ENCODE data around the gene CFAP73.
"Not testable (repeated sequence)": the region's sequence is repeated elsewhere in the genome, so short reads cannot be mapped to it uniquely, and the experiment has no call there.

CFAP73 gene

GRCh38 chr12:113149361-113150150, at the start of gene CFAP73:
TSS of gene CFAP73 (plus strand) at chr12:113149724. CDS start at chr12:113149858, 134 bp downstream.
- DNase-seq: no peak

DNA sequence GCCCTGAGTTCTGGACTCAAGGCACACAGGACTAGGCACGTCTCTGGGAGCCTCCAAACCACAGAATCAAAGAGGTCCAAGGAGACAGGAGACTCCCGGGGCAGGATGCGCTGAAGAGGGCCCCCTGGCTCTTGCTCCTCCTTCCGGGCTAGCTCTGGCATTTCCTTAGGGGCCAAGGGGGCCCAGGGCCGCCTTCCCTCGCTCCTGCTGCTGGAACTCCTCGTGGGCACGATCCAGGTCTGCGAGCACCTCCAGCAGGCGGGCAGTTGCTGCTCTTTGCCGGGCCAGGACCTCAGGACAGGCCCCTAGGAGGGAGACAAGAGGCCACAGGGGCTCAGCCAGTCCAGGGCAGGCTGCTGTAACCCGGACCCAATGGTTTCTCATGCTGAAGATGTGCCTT, 49.8 kb upstream of the CFAP73 start:
- DNase-seq: no peak

- no peak for DNase-seq
Observed at GRCh38 chr12:113101751-113102150, 47.8 kb upstream of the CFAP73 start.

- DNase-seq: no peak
Observed at GRCh38 chr12:113102811-113103210, 46.7 kb upstream of the CFAP73 start.

- DNase-seq: peak; percentile 60
Observed at GRCh38 chr12:113103756-113104450, 45.6 kb upstream of the CFAP73 start.

- no peak for DNase-seq
Observed at GRCh38 chr12:113104953-113105510, 44.5 kb upstream of the CFAP73 start.

DNA sequence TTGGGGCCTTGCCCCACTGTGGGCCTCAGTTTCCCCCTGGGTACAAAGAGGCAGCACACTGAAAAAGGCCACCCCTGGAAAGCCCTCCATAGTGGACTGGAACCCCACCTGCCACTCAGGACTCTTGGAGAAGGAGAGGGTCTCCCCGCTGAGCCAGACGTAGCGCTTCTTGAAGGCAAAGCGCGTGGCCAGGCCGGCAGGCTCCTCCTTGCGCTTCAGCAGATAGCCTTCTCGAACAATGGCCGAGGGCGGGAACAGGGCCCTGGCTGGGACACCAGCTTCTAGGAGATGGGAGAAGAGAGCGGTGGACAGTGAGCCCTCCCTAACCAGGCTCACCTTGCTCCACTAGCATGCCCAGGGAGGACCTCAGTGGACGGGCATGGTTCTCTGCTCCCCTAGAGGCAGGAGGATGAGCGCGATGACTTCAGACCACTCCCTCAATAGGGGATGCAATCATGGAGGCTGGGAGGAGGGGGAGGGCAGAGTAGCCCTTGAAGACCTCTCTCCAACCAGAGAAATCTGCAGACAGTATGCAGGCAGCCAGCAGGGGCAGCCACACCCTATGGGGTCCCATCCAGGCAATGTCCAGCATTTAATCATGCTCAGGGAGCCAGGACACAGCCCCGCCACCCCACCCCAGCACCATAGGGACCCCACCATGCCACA, 43.8 kb upstream of the CFAP73 start:
- no peak for DNase-seq

DNA sequence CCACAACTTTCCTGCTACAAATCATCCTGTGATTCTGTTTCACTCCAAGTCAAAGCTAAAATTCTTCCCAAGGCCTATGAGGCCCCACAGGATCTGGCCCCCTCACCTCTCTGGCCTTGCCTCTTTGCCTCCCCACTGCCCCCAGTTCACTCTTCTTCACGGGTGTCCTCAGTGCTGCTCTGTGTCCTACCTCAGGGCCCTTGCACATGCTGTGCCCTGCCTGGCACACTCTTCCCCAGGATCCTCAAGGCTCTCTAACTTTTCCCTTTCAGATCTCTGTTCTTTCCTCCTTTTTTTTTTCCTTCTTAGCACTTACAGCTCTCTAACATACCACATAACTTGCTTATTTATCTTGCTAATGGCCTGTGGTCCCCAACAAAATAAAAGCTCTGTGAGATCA, 43.2 kb upstream of the CFAP73 start:
- no peak for DNase-seq

GRCh38 chr12:113108308-113108707, 41.2 kb upstream of the CFAP73 start:
- no peak for DNase-seq

DNA sequence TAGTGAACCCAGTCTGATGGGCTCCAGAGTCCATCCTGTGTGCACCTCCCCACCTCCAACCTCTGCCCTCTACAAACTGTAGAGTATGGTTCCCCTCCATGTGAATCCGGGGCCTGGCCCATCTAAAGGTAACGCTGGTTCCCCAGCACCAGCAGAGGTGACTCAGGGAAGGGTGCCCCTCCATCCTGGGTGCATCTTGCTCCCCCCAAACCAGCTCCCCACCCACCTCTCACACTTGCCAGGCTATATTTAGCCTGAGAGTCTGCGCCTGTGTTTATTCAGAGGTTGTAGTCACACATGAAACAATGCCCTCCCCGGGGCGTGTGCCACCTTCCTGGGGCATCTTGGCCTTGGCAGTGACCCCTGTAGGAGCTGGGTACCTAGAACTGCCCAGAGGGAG, 40.2 kb upstream of the CFAP73 start:
- DNase-seq: no peak

GRCh38 chr12:113109872-113110599, 39.5 kb upstream of the CFAP73 start:
- DNase-seq: no peak

DNA sequence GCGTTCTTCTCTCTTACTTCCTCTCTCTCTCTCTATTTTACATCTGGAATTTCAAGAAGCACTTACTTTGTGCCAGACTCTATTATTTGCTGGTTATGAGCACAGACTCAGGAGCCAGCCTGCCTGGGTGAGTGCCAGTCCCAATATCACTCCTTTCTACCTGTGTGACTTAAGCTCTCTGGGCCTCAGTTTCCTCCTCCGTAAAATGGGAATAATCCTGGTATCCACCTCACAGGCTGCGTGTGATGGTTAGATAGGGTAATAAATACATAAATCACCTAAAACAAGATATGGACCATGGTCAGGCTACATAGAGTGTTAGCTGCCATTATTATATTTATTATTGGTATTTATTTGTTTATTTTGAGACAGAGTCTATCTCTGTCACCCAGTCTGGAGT, 38.3 kb upstream of the CFAP73 start:
- DNase-seq: no peak

DNA sequence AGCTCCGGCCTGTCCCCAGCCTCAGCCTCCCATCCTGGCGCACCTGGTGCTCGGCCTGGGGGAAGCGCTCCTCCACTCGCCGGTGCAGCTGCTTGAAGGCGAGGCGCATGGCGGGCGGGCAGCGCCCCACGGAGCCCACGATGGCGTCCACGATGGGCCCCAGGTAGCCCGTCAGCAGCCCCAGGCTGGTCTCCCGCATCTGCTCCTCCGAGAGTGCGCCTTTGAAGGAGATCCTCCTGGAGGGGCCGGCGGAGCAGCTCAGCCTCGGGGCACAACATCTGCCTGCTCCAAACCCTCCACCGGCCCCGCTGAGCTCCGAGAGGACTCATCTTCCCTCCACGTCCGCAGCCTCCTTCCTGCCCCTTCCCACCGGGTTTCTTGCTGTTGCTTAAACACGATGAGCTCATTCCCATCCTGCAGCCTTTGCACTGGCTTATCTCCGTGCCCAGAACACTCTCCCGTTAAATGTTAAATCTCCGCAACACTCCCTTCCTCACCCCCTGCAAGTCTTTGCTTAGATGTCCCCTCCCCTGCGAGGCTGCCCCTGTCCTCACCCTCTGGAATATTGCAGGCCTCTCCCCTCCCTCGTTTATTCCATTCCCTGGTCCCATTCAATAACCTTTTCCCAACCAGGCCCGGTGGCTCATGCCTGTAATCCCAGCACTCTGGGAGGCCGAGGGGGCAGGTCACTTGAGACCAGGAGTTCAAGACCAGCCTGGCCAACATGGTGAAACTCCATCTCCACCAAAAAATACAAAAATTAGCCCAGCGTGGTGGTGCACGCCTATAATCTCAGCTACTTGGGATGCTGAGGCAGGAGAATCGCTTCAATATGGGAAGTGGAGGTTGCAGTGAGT, 37.3 kb upstream of the CFAP73 start:
- DNase-seq: no peak

GRCh38 chr12:113113397-113113796, 36.1 kb upstream of the CFAP73 start:
- no peak for DNase-seq

- no peak for DNase-seq
Observed at GRCh38 chr12:113114447-113115178, 34.9 kb upstream of the CFAP73 start.

DNA sequence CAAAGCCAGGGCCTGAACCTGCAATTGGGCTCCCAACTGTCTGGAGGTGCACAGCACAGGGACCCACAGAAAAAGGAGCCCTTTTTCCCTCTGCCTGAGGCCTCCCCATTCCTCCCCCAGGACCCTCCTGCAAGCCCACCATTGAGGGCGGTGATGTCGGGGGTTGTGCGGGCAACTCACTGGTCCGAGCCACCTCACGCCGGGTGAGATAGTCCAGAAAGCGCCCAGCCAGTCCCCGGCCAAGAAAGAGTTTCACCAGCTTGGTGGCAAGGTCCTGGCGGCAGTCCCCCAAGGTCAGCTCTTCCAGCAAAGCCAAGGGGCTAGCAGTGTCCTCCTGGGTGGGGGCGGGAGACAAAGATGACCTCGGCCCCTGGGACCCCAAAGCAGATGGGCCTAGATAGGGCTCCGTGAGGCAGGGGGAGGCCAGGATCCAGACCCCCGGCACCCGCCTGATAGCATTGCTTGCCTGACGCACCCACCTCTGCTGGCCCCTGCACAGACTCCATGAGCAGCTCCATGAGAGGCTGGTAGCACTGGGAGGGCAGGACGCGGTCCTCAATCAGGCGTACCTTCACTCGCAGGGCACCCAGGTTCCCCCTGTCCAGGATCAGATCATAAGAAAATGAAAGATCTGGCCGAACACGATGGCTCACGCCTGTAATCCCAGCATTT, 33.9 kb upstream of the CFAP73 start:
- no peak for DNase-seq

DNA sequence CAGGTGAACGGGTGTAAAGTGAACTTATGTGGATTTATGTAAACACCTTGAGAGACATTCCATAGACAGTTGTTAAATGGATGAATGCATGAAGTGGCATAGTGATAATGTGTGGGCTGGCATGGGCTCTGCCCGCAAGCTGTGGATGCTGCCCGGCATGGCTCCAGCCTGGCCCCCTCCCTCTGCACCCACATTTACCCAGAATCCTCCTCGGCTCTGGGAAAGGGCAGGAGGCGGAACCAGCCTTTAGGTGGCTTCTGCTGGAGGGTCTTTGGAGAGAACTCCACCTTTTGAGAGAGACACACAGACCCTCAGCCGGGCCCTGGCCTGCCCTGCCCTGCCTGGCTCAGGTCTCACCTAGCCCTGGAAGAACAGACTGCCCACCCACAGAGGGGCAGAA, 32.6 kb upstream of the CFAP73 start:
- DNase-seq: no peak

GRCh38 chr12:113117684-113118083, 31.8 kb upstream of the CFAP73 start:
- DNase-seq: not testable (repeated sequence)

DNA sequence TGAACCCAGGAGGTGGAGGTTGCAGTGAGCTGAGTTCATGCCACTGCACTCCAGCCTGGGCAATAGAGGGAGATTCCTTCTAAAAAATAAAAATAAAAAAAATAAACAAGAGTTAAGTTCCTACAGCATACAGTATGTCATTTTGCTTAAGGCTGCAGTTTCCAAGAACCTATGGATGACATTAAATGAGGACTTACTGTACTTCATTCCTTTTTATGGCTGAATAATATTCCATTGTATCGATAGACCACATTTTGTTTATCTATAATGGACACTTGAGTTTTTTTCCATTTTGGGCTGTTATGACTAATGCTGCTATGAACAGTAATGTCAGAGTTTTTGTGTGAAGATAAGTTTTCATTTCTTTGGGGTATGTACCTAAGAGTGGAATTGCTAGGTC, 31.4 kb upstream of the CFAP73 start:
- DNase-seq: no peak

DNA sequence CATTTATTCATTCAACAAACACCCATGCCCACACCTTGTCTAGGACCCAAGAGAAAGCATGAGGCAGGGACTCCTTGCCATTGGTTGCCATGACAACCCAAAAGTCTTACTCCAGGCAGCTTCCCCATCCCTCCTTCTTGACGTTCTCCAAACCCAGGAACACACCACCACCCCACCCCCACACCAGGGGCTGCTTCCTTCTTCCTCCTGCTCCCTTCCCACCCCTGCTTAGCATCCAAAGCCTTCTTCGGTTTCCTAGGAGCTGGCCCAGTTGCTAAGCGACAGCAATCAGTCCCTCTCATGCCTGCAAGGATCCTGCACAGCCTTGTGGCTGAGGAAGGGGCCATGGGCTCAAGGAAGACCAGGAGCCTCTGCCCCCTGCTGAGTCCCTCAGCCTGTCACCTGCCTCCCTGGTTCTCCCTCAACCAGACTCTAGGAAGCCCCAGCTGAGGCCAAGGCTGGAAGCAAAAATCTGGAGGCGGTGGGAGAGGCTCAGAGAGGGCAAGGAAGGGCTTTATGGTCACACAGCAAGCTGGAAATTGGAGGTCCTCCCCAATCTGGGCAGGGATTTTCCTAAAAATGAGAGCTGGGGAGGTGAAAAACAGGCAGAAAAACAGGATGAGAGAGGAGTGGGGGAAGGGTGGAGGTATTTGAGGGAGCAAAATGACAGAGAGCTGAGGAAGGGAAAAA, 29.4 kb upstream of the CFAP73 start:
- DNase-seq: no peak

Data from activated CD4-positive, alpha-beta T cell treated with anti-CD3 and anti-CD28 coated beads, Interleukin-2, Interleukin-6, amounts not matched to agents 100 ng/mL and 50 ng/mL, durations not matched to agents 16 hours and 8 hours (primary cell).